IPS DF 6.9 (cell line): Measurements from ENCODE around the gene PLAGL1.
"Not testable (repeated sequence)": the region's sequence is repeated elsewhere in the genome, so short reads cannot be mapped to it uniquely, and the experiment has no call there.

ENCODE experiments used
- DNase-seq: peaks from one replicate; pipeline ENCODE4 v3.0.0-alpha.2; 2013; ENCODE audit warnings: low read depth, low spot score
- H3K27ac ChIP-seq: one replicate; pipeline ENCODE4 v1.5.1; 2013; ENCODE audit warnings: low read length, control low read depth
- H3K27me3 ChIP-seq: 2 replicates; pipeline ENCODE4 v1.6.1; 2013; ENCODE audit warnings: mild to moderate bottlenecking, low read length; ENCODE audit not compliant: control insufficient read depth, insufficient read depth
- H3K36me3 ChIP-seq: 2 replicates; pipeline ENCODE4 v1.6.1; 2013; ENCODE audit warnings: low read length; ENCODE audit not compliant: control insufficient read depth, insufficient read depth
- H3K4me1 ChIP-seq: 2 replicates; pipeline ENCODE4 v1.6.1; 2013; ENCODE audit warnings: low read length; ENCODE audit not compliant: control insufficient read depth, insufficient read depth
- H3K4me3 ChIP-seq: 2 replicates; pipeline ENCODE4 v1.5.1; 2013; ENCODE audit warnings: mild to moderate bottlenecking, low read length
- H3K9me3 ChIP-seq: 2 replicates; pipeline ENCODE4 v1.6.1; 2013; ENCODE audit warnings: low read length, inconsistent platforms; ENCODE audit not compliant: control insufficient read depth, insufficient read depth
- WGBS: extraction: QIAGEN DNeasy Blood & Tissue Kit; methylation state at CpG from one replicate; pipeline ENCODE4 v1.1.7; 2013; ENCODE audit warnings: mixed read lengths, missing lambda C conversion rate; ENCODE audit not compliant: insufficient read length, insufficient coverage; 5-methylcytosine and 5-hydroxymethylcytosine counted together

PLAGL1 gene

DNA sequence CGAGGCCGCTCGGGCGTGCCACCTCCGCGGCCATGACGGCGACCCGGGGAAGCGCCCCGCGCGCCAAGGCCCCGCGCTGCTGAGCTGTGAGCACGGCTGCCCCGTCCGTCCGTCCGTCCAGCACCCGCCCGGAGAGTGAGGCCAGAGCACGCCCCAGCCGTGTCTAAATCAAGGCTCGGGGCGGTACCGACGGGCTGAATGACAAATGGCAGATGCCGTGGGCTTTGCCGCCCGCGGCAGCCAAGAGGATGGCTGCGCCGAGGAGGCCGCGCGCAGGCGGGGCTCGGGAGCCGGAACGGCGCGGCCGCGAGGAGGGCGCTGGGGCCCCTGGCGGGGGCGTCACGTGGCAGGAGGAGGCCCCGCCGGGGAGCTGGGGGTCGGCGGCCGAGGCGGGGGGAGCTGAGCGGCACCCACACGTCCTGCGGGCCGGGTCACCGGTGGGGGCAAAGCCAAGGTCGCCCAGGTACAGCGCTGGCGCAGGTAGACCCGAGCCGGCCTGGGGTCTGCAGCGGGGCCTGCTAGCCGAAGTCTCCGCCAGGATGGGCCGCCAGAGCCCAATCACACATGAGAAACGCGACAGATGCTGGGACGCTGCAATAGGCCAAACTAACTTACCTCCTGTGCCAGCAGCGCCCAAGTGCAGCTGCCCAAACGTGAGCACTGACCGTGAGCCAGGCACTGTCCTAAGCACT lies at the start of gene PLAGL1:
TSS of gene PLAGL1 (minus strand) at position 140 of the 692 bp plus-strand sequence. CDS start 60,123 bp downstream, outside the sequence.
- no peak within 1 kb of the TSS for H3K27ac ChIP-seq
- peak within 1 kb of the TSS; percentile 51; the same call in 1 of the 2 replicates for H3K4me3 ChIP-seq
- no CpG with 5 or more reads among the region's 75 CpGs for WGBS
- DNase-seq: no peak
- H3K36me3 ChIP-seq: no peaks in the 10 kb centered on the region
- no peaks in the 10 kb centered on the region; the same call in 1 of the 2 replicates for H3K4me1 ChIP-seq
- H3K27me3 ChIP-seq: peaks cover 26% of the 10 kb centered on the region
- no peaks in the 10 kb centered on the region for H3K9me3 ChIP-seq

DNA sequence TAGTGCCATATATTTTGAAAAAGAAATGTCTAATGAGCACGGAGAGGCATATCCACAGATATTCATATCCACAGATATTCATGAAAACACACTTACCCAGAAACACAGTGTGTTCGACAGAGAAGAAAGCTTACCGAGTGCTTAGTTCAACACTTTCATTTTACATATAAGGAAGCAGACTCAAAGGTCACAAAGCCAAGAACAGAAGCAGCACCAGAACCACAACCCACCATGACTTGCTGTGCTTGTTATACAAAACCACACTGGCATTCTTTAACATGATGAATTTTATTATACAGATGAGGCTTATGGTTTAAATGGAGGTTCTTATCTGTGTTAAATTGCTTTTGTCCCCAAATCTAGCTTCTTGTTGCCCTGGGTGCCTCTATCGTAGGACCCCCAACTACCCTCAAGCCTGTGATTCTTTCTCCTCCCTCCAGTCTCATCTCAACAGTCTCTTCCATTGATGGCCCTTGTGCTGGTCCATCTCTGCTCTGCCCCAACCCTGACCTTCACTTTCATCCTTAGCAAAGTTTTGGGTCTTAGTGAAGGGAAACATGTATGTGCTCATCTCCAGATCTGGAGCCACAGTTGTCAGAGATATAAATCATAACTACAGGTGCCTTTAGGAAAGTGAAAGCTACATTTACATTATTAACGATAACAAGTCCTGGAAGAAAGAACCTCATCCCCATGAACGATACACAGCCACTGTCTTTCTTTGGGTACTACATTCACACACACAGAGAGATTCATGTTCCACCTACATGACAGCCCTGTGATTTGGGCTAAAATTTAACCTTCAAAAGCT lies 47.3 kb upstream of the PLAGL1 start:
- H3K4me3 ChIP-seq: no peak overlapping the region
- H3K36me3 ChIP-seq: no peaks in the 10 kb centered on the region
- no peak for DNase-seq
- no peak overlapping the region for H3K27ac ChIP-seq
- H3K27me3 ChIP-seq: no peaks in the 10 kb centered on the region
- no peaks in the 10 kb centered on the region for H3K9me3 ChIP-seq
- WGBS: no CpG with 5 or more reads among the region's 6 CpGs
- no peaks in the 10 kb centered on the region for H3K4me1 ChIP-seq

DNA sequence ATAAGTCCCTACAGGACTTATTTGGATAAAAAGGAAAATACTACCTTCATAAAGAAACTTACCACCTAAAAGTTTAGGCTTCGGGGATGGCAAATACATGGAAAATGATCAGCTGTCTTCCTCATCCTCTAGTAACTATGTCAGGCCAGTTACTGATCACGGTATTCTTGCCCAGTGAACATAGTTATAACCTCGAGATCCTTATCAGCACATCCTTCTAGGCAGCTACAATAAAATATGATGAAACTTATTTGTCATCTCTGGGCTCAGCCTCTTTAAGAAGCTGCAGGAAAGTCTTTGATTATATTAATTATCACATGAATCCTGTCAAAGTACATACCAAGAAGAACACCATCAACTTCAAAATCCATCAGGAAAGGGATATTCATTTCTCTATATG lies 45.5 kb upstream of the PLAGL1 start:
- Histone ChIP-seq H3K4me1 (no peaks in the 10 kb centered on the region), H3K9me3 (no peaks in the 10 kb centered on the region), H3K36me3 (no peaks in the 10 kb centered on the region), H3K4me3 (no peak overlapping the region), H3K27me3 (no peaks in the 10 kb centered on the region), H3K27ac (no peak overlapping the region)
- DNase-seq: no peak
- WGBS: no CpG with 5 or more reads among the region's 3 CpGs

GRCh38 chr6:144052488-144052887 lies 44.4 kb upstream of the PLAGL1 start:
- DNase-seq: no peak
- H3K27ac ChIP-seq: no peak overlapping the region
- H3K27me3 ChIP-seq: no peaks in the 10 kb centered on the region
- H3K36me3 ChIP-seq: no peaks in the 10 kb centered on the region
- no peaks in the 10 kb centered on the region for H3K9me3 ChIP-seq
- H3K4me3 ChIP-seq: no peak overlapping the region
- no peaks in the 10 kb centered on the region for H3K4me1 ChIP-seq

- Histone ChIP-seq H3K27ac (no peak overlapping the region), H3K4me1 (no peaks in the 10 kb centered on the region), H3K4me3 (no peak overlapping the region), H3K27me3 (no peaks in the 10 kb centered on the region), H3K9me3 (no peaks in the 10 kb centered on the region), H3K36me3 (no peaks in the 10 kb centered on the region)
- no peak for DNase-seq
- WGBS: no CpG with 5 or more reads among the region's 1 CpG
Measured at GRCh38 chr6:144049386-144049785, 41.3 kb upstream of the PLAGL1 start.

DNA sequence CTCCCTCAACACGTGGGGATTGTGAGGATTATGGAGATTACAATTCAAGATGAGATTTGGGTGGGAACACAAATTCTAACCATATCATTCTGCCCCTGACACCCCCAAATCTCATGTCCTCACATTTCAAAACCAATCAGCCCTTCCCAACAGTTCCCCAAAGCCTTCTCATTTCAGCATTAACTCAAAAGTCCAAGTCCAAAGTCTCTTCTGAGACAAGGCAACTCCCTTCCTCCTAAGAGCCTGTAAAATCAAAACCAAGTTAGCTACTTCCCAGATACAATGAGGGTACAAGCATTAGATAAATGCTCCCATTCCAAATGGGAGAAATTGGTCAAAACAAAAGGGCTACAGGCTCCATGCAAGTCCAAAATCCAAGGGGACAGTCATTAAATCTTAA lies 39.6 kb upstream of the PLAGL1 start:
- Histone ChIP-seq H3K27me3 (no peaks in the 10 kb centered on the region), H3K9me3 (no peaks in the 10 kb centered on the region), H3K4me3 (no peak overlapping the region), H3K36me3 (no peaks in the 10 kb centered on the region), H3K27ac (no peak overlapping the region), H3K4me1 (no peaks in the 10 kb centered on the region)
- no CpG with 5 or more reads among the region's 1 CpG for WGBS
- no peak for DNase-seq

GRCh38 chr6:144046672-144047071 lies 38.6 kb upstream of the PLAGL1 start:
- not testable (repeated sequence) for DNase-seq, H3K27me3 ChIP-seq, H3K4me3 ChIP-seq, H3K36me3 ChIP-seq, H3K9me3 ChIP-seq, H3K4me1 ChIP-seq, H3K27ac ChIP-seq
- no CpG with 5 or more reads among the region's 8 CpGs for WGBS

GRCh38 chr6:144044989-144045388 lies 36.9 kb upstream of the PLAGL1 start:
- not testable (repeated sequence) for H3K27me3 ChIP-seq, H3K27ac ChIP-seq, H3K9me3 ChIP-seq, DNase-seq, H3K4me3 ChIP-seq, H3K4me1 ChIP-seq, H3K36me3 ChIP-seq
- WGBS: no CpG with 5 or more reads among the region's 2 CpGs

GRCh38 chr6:144036835-144037195 lies 28.8 kb upstream of the PLAGL1 start:
- Histone ChIP-seq H3K27me3 (no peaks in the 10 kb centered on the region), H3K4me1 (no peaks in the 10 kb centered on the region), H3K27ac (no peak overlapping the region), H3K9me3 (no peaks in the 10 kb centered on the region), H3K4me3 (no peak overlapping the region), H3K36me3 (no peaks in the 10 kb centered on the region)
- no peak for DNase-seq
- WGBS: no CpG with 5 or more reads among the region's 3 CpGs

GRCh38 chr6:144036064-144036834 lies 28.2 kb upstream of the PLAGL1 start:
- H3K4me3 ChIP-seq: no peak overlapping the region
- no peaks in the 10 kb centered on the region for H3K9me3 ChIP-seq
- H3K27ac ChIP-seq: no peak overlapping the region
- H3K27me3 ChIP-seq: no peaks in the 10 kb centered on the region
- DNase-seq: peak; percentile 4
- no peaks in the 10 kb centered on the region for H3K4me1 ChIP-seq
- no CpG with 5 or more reads among the region's 8 CpGs for WGBS
- no peaks in the 10 kb centered on the region for H3K36me3 ChIP-seq
